Spleen (tissue), 7 donors: ENCODE results near the gene C1orf174.

Experiments used
- CTCF ChIP-seq, 11 experiments: fragments of 200-600 bp in 7 of 11; fragments of 450-650 bp in 4 of 11; sonication (generic) in 4 of 11; IDR thresholded peaks in 8 of 11; conservative IDR thresholded peaks in 3 of 11; 1 replicate in 7 of 11; 2 replicates in 4 of 11; pipeline versions ENCODE4 v1.4.0 to v1.8.0; 2016 to 2021; ENCODE audit warnings: antibody characterized with exemption in 11 of 11, inconsistent platforms in 4 of 11, mild to moderate bottlenecking in 1 of 11
- POLR2A ChIP-seq, 3 donors: fragments of 450-650 bp; IDR thresholded peaks; one replicate each; pipeline ENCODE4 v1.5.1; 2017; ENCODE audit warnings: antibody characterized with exemption in 3 of 3, mild to moderate bottlenecking in 1 of 3
- POLR2AphosphoS5 ChIP-seq, 3 donors: sonication (generic); formaldehyde crosslinking; IDR thresholded peaks; one replicate each; pipeline ENCODE4 v1.5.1; 2017; ENCODE audit warnings: antibody characterized with exemption in 3 of 3
- donor health status: DM: no; HTN: no; CAD: no; lungs with moderate emphysema.
- donor health status: DM: no; HTN: no; CAD: no.
- donor health status: DM: no; HTN: no; CAD: no.

- TF ChIP-seq POLR2A (IDR thresholded peaks at IDR 0.05) (no peak), CTCF (IDR thresholded peaks at IDR 0.05 in 8 of 11, conservative IDR thresholded peaks at IDR 0.05 in 3 of 11) (no peak), POLR2AphosphoS5 (IDR thresholded peaks at IDR 0.05) (no peak)
Measured at GRCh38 chr1:3911981-3912808, 12.1 kb upstream of the C1orf174 start.
